ENCODE results near the gene NTNG2. TPM values are rescaled to one million over a fixed set of nuclear protein-coding genes. Genes with fewer than 3 reads are reported as not detected.

NTNG2 gene
- total and polyA plus RNA-seq, 7 experiments from 2014 or later = 0.87 to 11.6 (median 3.7) TPM

DNA sequence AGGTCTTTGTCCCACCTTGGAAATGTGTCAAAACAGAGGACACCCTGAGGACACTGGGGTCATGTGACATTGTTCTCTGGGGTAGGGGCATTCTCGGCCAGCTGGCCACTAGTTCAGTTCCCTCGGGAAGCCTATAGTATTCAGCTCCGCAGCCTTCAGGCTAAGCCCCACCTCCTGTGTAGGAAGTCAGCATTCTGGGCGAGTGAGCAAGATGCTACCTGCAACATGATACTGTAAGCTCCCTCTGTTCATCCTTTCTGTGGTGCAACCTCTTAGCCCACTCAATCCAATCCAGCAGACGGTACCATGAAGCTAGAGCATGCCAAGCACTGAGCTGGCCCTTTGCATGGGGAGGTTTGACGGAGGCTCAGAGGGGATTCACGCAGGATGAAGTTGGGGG lies 5.3 kb downstream of the NTNG2 start:
- Mint-ChIP-seq H3K9me3 (peaks cover 0 to 2% (median 0%) of the 10 kb centered on the region in 11 donors), H3K4me1 (peaks cover 6 to 11% (median 8%) of the 10 kb centered on the region in 7 donors), H3K4me3 (no peak overlapping the region), H3K36me3 (peaks cover 0 to 3% (median 0%) of the 10 kb centered on the region in 5 donors), H3K27ac (no peak overlapping the region), H3K27me3 (peaks cover 40 to 48% (median 45%) of the 10 kb centered on the region in 5 donors)
- ChIA-PET CTCF (interaction anchor here (5.9 kb wide), 1 partner anchor 69 kb away, joined by 40 read pairs; no protein-coding TSS in a partner anchor), POLR2A (no interaction called here)
- peaks cover 4 to 6% of the 10 kb centered on the region in 2 donors for H3K4me1 ChIP-seq (ENCODE audit: control insufficient read depth in 2 of 2, insufficient read depth in 2 of 2, low read length in 2 of 2)
- no peaks in the 10 kb centered on the region for H3K36me3 ChIP-seq (ENCODE audit: control insufficient read depth in 2 of 3, insufficient read depth in 3 of 3, low read length in 3 of 3)
- H3K27me3 ChIP-seq (ENCODE audit: control insufficient read depth in 2 of 2, insufficient read depth in 2 of 2, low read length in 2 of 2) = peaks cover 0 to 16% of the 10 kb centered on the region in 2 donors
- intact Hi-C loops (cut with micrococcal nuclease) = loop anchor here in 1 of 2 donors (10.0 kb wide), 1 partner anchor 1042 kb away; the partner anchor contains the start of gene NUP214
- no peak overlapping the region for H3K4me3 ChIP-seq (ENCODE audit: low read length)
- H3K9me3 ChIP-seq (ENCODE audit: control insufficient read depth in 2 of 3, low read length in 3 of 3) = no peaks in the 10 kb centered on the region
- H3K27ac ChIP-seq (ENCODE audit: low read depth, low read length) = no peak overlapping the region
- ATAC-seq (no peak), DNase-seq (no peak)

- no peak overlapping the region for H3K27ac ChIP-seq (ENCODE audit: low read depth, low read length)
- H3K36me3 ChIP-seq (ENCODE audit: control insufficient read depth in 2 of 3, insufficient read depth in 3 of 3, low read length in 3 of 3) = no peaks in the 10 kb centered on the region
- peaks cover 2 to 7% (median 5%) of the 10 kb centered on the region in 7 donors for H3K4me1 Mint-ChIP-seq
- no peak for ATAC-seq
- peaks cover 0 to under 1% (median 0%) of the 10 kb centered on the region in 5 donors for H3K36me3 Mint-ChIP-seq
- no peak overlapping the region for H3K27ac Mint-ChIP-seq
- intact Hi-C loops (cut with micrococcal nuclease) = loop anchor here in 1 of 2 donors (10.0 kb wide), 1 partner anchor 1044 kb away; the partner anchor contains the start of gene NUP214
- H3K27me3 Mint-ChIP-seq = peaks cover 37 to 45% (median 41%) of the 10 kb centered on the region in 5 donors
- H3K9me3 Mint-ChIP-seq = no peaks in the 10 kb centered on the region
- ChIA-PET CTCF (interaction anchor here (0.5 to 5.9 kb wide), 3 partner anchors 67 to 415 kb away, joined by 3 to 40 read pairs (median 4); no protein-coding TSS in a partner anchor), POLR2A (no interaction called here)
- H3K4me3 Mint-ChIP-seq = no peak overlapping the region
- H3K27me3 ChIP-seq (ENCODE audit: control insufficient read depth in 2 of 2, insufficient read depth in 2 of 2, low read length in 2 of 2) = peaks cover 0 to 13% of the 10 kb centered on the region in 2 donors
- no peak for DNase-seq
- no peaks in the 10 kb centered on the region for H3K9me3 ChIP-seq (ENCODE audit: control insufficient read depth in 2 of 3, low read length in 3 of 3)
- H3K4me3 ChIP-seq (ENCODE audit: low read length) = no peak overlapping the region
- H3K4me1 ChIP-seq (ENCODE audit: control insufficient read depth in 2 of 2, insufficient read depth in 2 of 2, low read length in 2 of 2) = peaks cover 0 to 4% of the 10 kb centered on the region in 2 donors
Observed at GRCh38 chr9:132168347-132168746, 6.5 kb downstream of the NTNG2 start.

DNA sequence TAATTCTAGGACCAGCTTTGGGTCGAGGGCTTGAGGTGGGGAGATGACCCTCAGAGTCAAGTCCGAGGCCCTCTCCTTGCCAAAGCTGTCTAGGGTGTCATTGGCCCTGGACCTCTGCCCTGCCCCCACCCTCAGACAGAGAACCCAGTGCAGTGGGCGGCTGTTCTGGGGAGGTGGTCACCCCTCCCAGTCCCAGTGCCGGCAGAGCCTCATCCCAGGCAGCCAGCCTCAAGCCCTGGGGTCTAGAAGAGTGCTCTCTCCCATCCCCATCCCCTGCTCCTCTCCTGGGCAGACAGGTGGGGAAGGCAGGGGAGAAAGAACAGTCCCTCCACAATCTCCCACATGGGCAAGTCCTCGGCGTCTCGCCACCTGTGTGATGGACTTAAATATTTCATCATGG lies 7.0 kb downstream of the NTNG2 start:
- no peak for DNase-seq
- H3K4me3 ChIP-seq (ENCODE audit: low read length) = no peak overlapping the region
- ChIA-PET CTCF (interaction anchor here (5.9 kb wide), 1 partner anchor 67 kb away, joined by 40 read pairs; no protein-coding TSS in a partner anchor), POLR2A (no interaction called here)
- Mint-ChIP-seq H3K4me1 (peaks cover 1 to 4% (median 3%) of the 10 kb centered on the region in 7 donors), H3K4me3 (no peak overlapping the region), H3K27me3 (peaks cover 34 to 46% (median 39%) of the 10 kb centered on the region in 5 donors), H3K36me3 (peaks cover 0 to 5% (median 3%) of the 10 kb centered on the region in 5 donors), H3K9me3 (peaks cover 0 to 2% (median 0%) of the 10 kb centered on the region in 11 donors), H3K27ac (no peak overlapping the region)
- no peaks in the 10 kb centered on the region for H3K4me1 ChIP-seq (ENCODE audit: control insufficient read depth in 2 of 2, insufficient read depth in 2 of 2, low read length in 2 of 2)
- H3K9me3 ChIP-seq (ENCODE audit: control insufficient read depth in 2 of 3, low read length in 3 of 3) = no peaks in the 10 kb centered on the region
- ATAC-seq = no peak
- intact Hi-C loops (cut with micrococcal nuclease) = loop anchor here (1.0 to 10.0 kb wide), 3 partner anchors 67 to 1044 kb away; partner anchors contain the start of gene NUP214 (in 1 of the 2)
- H3K27me3 ChIP-seq (ENCODE audit: control insufficient read depth in 2 of 2, insufficient read depth in 2 of 2, low read length in 2 of 2) = peaks cover 0 to 8% of the 10 kb centered on the region in 2 donors
- H3K27ac ChIP-seq (ENCODE audit: low read depth, low read length) = no peak overlapping the region
- H3K36me3 ChIP-seq (ENCODE audit: control insufficient read depth in 2 of 3, insufficient read depth in 3 of 3, low read length in 3 of 3) = no peaks in the 10 kb centered on the region

DNA sequence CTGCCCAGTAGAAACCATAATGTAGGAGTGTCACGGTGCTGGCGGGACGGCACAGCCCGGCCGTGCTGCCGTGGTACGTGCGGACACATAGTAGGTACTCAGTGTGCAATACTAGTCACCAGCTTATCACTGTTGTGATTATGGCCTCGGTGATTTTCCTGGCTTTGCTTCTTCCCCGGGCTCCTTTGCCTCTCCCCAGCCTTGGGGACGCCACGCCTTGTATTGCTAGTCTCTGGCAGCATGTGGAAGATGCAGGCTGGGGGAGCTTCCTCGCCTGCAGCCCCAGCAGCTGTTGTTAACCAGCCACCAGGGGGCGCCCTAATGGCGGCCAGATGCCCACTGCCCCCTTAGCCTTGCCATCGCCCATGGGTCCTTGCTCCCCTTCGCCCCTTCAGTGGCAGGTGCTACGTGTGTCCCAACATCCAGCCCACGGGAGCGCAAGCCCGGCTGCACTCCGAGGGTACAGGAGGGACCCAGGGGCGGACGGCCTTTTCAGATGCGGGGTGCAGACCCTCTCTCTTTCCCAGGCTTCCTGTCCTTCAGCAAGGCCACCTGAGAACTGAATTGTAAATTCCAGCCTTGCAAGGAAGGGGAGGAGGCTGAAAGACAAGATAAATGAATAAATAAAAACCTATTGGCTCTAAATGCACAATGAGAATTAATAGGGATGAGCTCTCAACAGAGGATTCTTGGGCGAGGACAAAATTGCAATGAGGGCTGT lies 8.0 kb downstream of the NTNG2 start:
- no peak overlapping the region for H3K27ac ChIP-seq (ENCODE audit: low read depth, low read length)
- intact Hi-C loops (cut with micrococcal nuclease) = loop anchor here (1.0 to 10.0 kb wide), 3 partner anchors 66 to 1045 kb away; partner anchors contain the start of gene NUP214 (in 1 of the 2)
- Mint-ChIP-seq H3K36me3 (peaks cover 0 to 6% (median 3%) of the 10 kb centered on the region in 5 donors), H3K9me3 (peaks cover 0 to 2% (median 0%) of the 10 kb centered on the region in 11 donors), H3K4me1 (peaks cover 0 to under 1% (median 0%) of the 10 kb centered on the region in 7 donors), H3K27me3 (peaks cover 25 to 38% (median 33%) of the 10 kb centered on the region in 5 donors), H3K4me3 (no peak overlapping the region), H3K27ac (peak overlapping the region in 1 of 9 donors; percentile 6)
- ATAC-seq (peak; percentile 69), DNase-seq (peak in 8 of 9 donors; percentile 8 to 70 (median 51))
- no peak overlapping the region for H3K4me3 ChIP-seq (ENCODE audit: low read length)
- CTCF ChIA-PET = interaction anchor here (0.6 to 5.9 kb wide), 5 partner anchors 64 to 356 kb away, joined by 3 to 40 read pairs (median 4); no protein-coding TSS in a partner anchor
- POLR2A ChIA-PET = no interaction called here
- no peaks in the 10 kb centered on the region for H3K9me3 ChIP-seq (ENCODE audit: control insufficient read depth in 2 of 3, low read length in 3 of 3)
- H3K36me3 ChIP-seq (ENCODE audit: control insufficient read depth in 2 of 3, insufficient read depth in 3 of 3, low read length in 3 of 3) = no peaks in the 10 kb centered on the region
- no peaks in the 10 kb centered on the region for H3K4me1 ChIP-seq (ENCODE audit: control insufficient read depth in 2 of 2, insufficient read depth in 2 of 2, low read length in 2 of 2)
- no peaks in the 10 kb centered on the region for H3K27me3 ChIP-seq (ENCODE audit: control insufficient read depth in 2 of 2, insufficient read depth in 2 of 2, low read length in 2 of 2)

DNA sequence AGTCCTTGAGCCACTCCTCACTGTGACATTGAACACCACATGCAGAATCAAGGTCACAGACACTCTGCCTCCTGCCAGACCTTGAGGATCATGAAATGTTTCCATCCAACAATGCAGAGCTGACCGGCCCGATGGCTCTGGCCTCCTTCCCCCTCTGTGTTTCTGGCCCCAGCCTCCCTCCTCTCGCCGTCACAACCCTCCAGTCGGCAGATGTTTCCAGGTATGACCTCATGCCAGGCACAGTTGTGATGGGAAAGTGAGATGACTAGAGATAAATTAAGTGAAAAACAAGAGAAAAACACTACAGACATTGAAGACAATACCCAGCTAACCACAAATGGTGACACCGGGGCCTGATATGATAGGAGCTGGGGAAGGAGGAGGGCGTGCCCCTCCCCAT lies 9.8 kb downstream of the NTNG2 start:
- no peaks in the 10 kb centered on the region for H3K27me3 ChIP-seq (ENCODE audit: control insufficient read depth in 2 of 2, insufficient read depth in 2 of 2, low read length in 2 of 2)
- peaks cover 0 to 2% (median 0%) of the 10 kb centered on the region in 11 donors for H3K9me3 Mint-ChIP-seq
- no peaks in the 10 kb centered on the region for H3K4me1 Mint-ChIP-seq
- intact Hi-C loops (cut with micrococcal nuclease) = no loop called here
- no peaks in the 10 kb centered on the region for H3K4me1 ChIP-seq (ENCODE audit: control insufficient read depth in 2 of 2, insufficient read depth in 2 of 2, low read length in 2 of 2)
- ChIA-PET POLR2A (no interaction called here), CTCF (interaction anchor here (1.3 to 5.9 kb wide), 2 partner anchors 64 to 85 kb away, joined by 3 to 40 read pairs; no protein-coding TSS in a partner anchor)
- peaks cover 7 to 21% (median 16%) of the 10 kb centered on the region in 5 donors for H3K27me3 Mint-ChIP-seq
- H3K9me3 ChIP-seq (ENCODE audit: control insufficient read depth in 2 of 3, low read length in 3 of 3) = no peaks in the 10 kb centered on the region
- H3K4me3 Mint-ChIP-seq = no peak overlapping the region
- no peak overlapping the region for H3K27ac Mint-ChIP-seq
- H3K36me3 ChIP-seq (ENCODE audit: control insufficient read depth in 2 of 3, insufficient read depth in 3 of 3, low read length in 3 of 3) = no peaks in the 10 kb centered on the region
- H3K36me3 Mint-ChIP-seq = peaks cover 0 to 6% (median 3%) of the 10 kb centered on the region in 5 donors
- no peak for DNase-seq
- no peak overlapping the region for H3K4me3 ChIP-seq (ENCODE audit: low read length)
- H3K27ac ChIP-seq (ENCODE audit: low read depth, low read length) = no peak overlapping the region
- ATAC-seq = no peak

DNA sequence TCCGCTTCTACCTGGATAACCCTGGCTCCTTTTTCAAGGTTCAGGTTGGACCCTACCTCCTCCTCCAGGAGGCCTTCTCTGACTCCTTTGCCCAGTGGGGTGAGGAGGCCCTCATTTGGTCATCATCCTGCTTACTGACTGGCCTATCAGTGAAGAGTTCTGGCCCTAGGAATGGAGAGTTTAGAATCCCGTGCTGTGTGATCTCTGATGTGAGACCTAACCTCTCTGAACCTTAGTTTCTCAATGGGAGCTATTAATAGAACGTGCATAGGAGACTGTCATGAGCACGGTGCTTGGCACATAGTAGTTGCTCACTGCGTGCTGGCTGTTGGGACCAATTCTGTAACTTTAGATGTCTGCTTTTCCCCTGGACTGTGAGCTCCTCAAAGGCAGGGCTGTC lies 10.3 kb downstream of the NTNG2 start:
- CTCF ChIA-PET = interaction anchor here (0.6 to 5.9 kb wide), 2 partner anchors 64 to 93 kb away, joined by 4 to 40 read pairs; no protein-coding TSS in a partner anchor
- Histone ChIP-seq H3K9me3 (ENCODE audit: control insufficient read depth in 2 of 3, low read length in 3 of 3) (no peaks in the 10 kb centered on the region), H3K27me3 (ENCODE audit: control insufficient read depth in 2 of 2, insufficient read depth in 2 of 2, low read length in 2 of 2) (no peaks in the 10 kb centered on the region), H3K4me3 (ENCODE audit: low read length) (no peak overlapping the region), H3K4me1 (ENCODE audit: control insufficient read depth in 2 of 2, insufficient read depth in 2 of 2, low read length in 2 of 2) (no peaks in the 10 kb centered on the region), H3K36me3 (ENCODE audit: control insufficient read depth in 2 of 3, insufficient read depth in 3 of 3, low read length in 3 of 3) (no peaks in the 10 kb centered on the region), H3K27ac (ENCODE audit: low read depth, low read length) (no peak overlapping the region)
- H3K36me3 Mint-ChIP-seq = peaks cover 0 to 6% (median 3%) of the 10 kb centered on the region in 5 donors
- ATAC-seq (no peak), DNase-seq (no peak)
- no peak overlapping the region for H3K27ac Mint-ChIP-seq
- POLR2A ChIA-PET = no interaction called here
- no peak overlapping the region for H3K4me3 Mint-ChIP-seq
- H3K27me3 Mint-ChIP-seq = peaks cover 3 to 21% (median 13%) of the 10 kb centered on the region in 5 donors
- intact Hi-C loops (cut with micrococcal nuclease) = no loop called here
- H3K4me1 Mint-ChIP-seq = no peaks in the 10 kb centered on the region
- H3K9me3 Mint-ChIP-seq = peaks cover 0 to 2% (median 0%) of the 10 kb centered on the region in 11 donors

Measured in naive thymus-derived CD4-positive, alpha-beta T cell (primary cell).